ENCODE measurements around the gene C16orf89. TPM values are rescaled to one million over a fixed set of nuclear protein-coding genes. Genes with fewer than 3 reads are reported as not detected.
"Not testable (repeated sequence)": the region's sequence is repeated elsewhere in the genome, so short reads cannot be mapped to it uniquely, and the experiment has no call there.

The C16orf89 gene
- total RNA-seq, 1 donor from 2014 or later, result not detected

GRCh38 chr16:5080461-5080860 lies 14.7 kb upstream of the C16orf89 start:
- H3K27me3 Mint-ChIP-seq (ENCODE audit: low read depth); H3K4me1 Mint-ChIP-seq; H3K36me3 Mint-ChIP-seq (ENCODE audit: low read depth); DNase-seq (ENCODE audit: low read depth, low spot score); H3K27ac Mint-ChIP-seq (ENCODE audit: unreplicated experiment); H3K9me3 Mint-ChIP-seq; H3K4me3 Mint-ChIP-seq: not testable (repeated sequence)

GRCh38 chr16:5078626-5079025 lies 12.9 kb upstream of the C16orf89 start:
- Mint-ChIP-seq H3K36me3 (ENCODE audit: low read depth) (peaks cover 5% of the 10 kb centered on the region), H3K27ac (ENCODE audit: unreplicated experiment) (no peak overlapping the region), H3K4me3 (no peak overlapping the region), H3K9me3 (no peaks in the 10 kb centered on the region), H3K27me3 (ENCODE audit: low read depth) (no peaks in the 10 kb centered on the region), H3K4me1 (no peaks in the 10 kb centered on the region)
- TF ChIP-seq CTCF (conservative IDR thresholded peaks at IDR 0.05), result no peak
- no peak for DNase-seq (ENCODE audit: low read depth, low spot score)

- Mint-ChIP-seq H3K27me3 (ENCODE audit: low read depth) (no peaks in the 10 kb centered on the region), H3K4me1 (peaks cover 10% of the 10 kb centered on the region), H3K36me3 (ENCODE audit: low read depth) (peaks cover 5% of the 10 kb centered on the region), H3K4me3 (no peak overlapping the region), H3K27ac (ENCODE audit: unreplicated experiment) (no peak overlapping the region), H3K9me3 (no peaks in the 10 kb centered on the region)
- no peak for TF ChIP-seq CTCF (conservative IDR thresholded peaks at IDR 0.05)
- no peak for DNase-seq (ENCODE audit: low read depth, low spot score)
Measured at GRCh38 chr16:5077304-5077703, 11.5 kb upstream of the C16orf89 start.

- Mint-ChIP-seq H3K9me3 (no peaks in the 10 kb centered on the region), H3K4me1 (peaks cover 13% of the 10 kb centered on the region), H3K4me3 (peak overlapping the region; percentile 42), H3K27me3 (ENCODE audit: low read depth) (no peaks in the 10 kb centered on the region), H3K36me3 (ENCODE audit: low read depth) (peaks cover 5% of the 10 kb centered on the region), H3K27ac (ENCODE audit: unreplicated experiment) (no peak overlapping the region)
- TF ChIP-seq CTCF (conservative IDR thresholded peaks at IDR 0.05), result no peak
- DNase-seq (ENCODE audit: low read depth, low spot score), result no peak
Measured at GRCh38 chr16:5075637-5076036, 9.9 kb upstream of the C16orf89 start.

- H3K4me3 Mint-ChIP-seq; H3K9me3 Mint-ChIP-seq; H3K27ac Mint-ChIP-seq (ENCODE audit: unreplicated experiment); H3K27me3 Mint-ChIP-seq (ENCODE audit: low read depth); DNase-seq (ENCODE audit: low read depth, low spot score); H3K36me3 Mint-ChIP-seq (ENCODE audit: low read depth): not testable (repeated sequence)
- H3K4me1 Mint-ChIP-seq, result peaks cover 13% of the 10 kb centered on the region
Measured at GRCh38 chr16:5073771-5074170, 8.0 kb upstream of the C16orf89 start.

GRCh38 chr16:5073279-5073629 lies 7.5 kb upstream of the C16orf89 start:
- H3K27me3 Mint-ChIP-seq (ENCODE audit: low read depth), result no peaks in the 10 kb centered on the region
- no peak overlapping the region for H3K27ac Mint-ChIP-seq (ENCODE audit: unreplicated experiment)
- H3K4me1 Mint-ChIP-seq, result peaks cover 13% of the 10 kb centered on the region
- peak overlapping the region; percentile 98 for H3K4me3 Mint-ChIP-seq
- no peak for TF ChIP-seq CTCF (conservative IDR thresholded peaks at IDR 0.05)
- H3K36me3 Mint-ChIP-seq (ENCODE audit: low read depth), result peaks cover 5% of the 10 kb centered on the region
- no peaks in the 10 kb centered on the region for H3K9me3 Mint-ChIP-seq
- DNase-seq (ENCODE audit: low read depth, low spot score), result no peak
